ENCODE measurements around the gene PTK6. TPM values are rescaled to one million over a fixed set of nuclear protein-coding genes. Genes with fewer than 3 reads are reported as not detected.

Gene PTK6
- total RNA-seq, 1 donor from 2014 or later = 0.13 TPM

- Mint-ChIP-seq H3K9me3 (ENCODE audit: unreplicated experiment) (no peaks in the 10 kb centered on the region), H3K27me3 (ENCODE audit: unreplicated experiment) (no peaks in the 10 kb centered on the region), H3K4me1 (ENCODE audit: unreplicated experiment) (peaks cover 9% of the 10 kb centered on the region), H3K27ac (ENCODE audit: unreplicated experiment) (peak overlapping the region; percentile 38), H3K4me3 (ENCODE audit: unreplicated experiment) (no peak overlapping the region), H3K36me3 (ENCODE audit: unreplicated experiment) (peaks cover 11% of the 10 kb centered on the region)
- DNase-seq (ENCODE audit: extremely low spot score, unreplicated experiment) = no peak
- TF ChIP-seq, protein P1, sequence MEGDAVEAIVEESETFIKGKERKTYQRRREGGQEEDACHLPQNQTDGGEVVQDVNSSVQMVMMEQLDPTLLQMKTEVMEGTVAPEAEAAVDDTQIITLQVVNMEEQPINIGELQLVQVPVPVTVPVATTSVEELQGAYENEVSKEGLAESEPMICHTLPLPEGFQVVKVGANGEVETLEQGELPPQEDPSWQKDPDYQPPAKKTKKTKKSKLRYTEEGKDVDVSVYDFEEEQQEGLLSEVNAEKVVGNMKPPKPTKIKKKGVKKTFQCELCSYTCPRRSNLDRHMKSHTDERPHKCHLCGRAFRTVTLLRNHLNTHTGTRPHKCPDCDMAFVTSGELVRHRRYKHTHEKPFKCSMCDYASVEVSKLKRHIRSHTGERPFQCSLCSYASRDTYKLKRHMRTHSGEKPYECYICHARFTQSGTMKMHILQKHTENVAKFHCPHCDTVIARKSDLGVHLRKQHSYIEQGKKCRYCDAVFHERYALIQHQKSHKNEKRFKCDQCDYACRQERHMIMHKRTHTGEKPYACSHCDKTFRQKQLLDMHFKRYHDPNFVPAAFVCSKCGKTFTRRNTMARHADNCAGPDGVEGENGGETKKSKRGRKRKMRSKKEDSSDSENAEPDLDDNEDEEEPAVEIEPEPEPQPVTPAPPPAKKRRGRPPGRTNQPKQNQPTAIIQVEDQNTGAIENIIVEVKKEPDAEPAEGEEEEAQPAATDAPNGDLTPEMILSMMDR (IDR thresholded peaks at IDR 0.05) = no peak
Measured at GRCh38 chr20:63525185-63525584, 12.0 kb downstream of the PTK6 start.

GRCh38 chr20:63522981-63523611 is 14.1 kb downstream of the PTK6 start:
- Mint-ChIP-seq H3K4me3 (ENCODE audit: unreplicated experiment) (no peak overlapping the region), H3K36me3 (ENCODE audit: unreplicated experiment) (peaks cover 11% of the 10 kb centered on the region), H3K4me1 (ENCODE audit: unreplicated experiment) (peaks cover 15% of the 10 kb centered on the region), H3K27ac (ENCODE audit: unreplicated experiment) (no peak overlapping the region), H3K9me3 (ENCODE audit: unreplicated experiment) (no peaks in the 10 kb centered on the region), H3K27me3 (ENCODE audit: unreplicated experiment) (no peaks in the 10 kb centered on the region)
- no peak for DNase-seq (ENCODE audit: extremely low spot score, unreplicated experiment)
- TF ChIP-seq, protein P1 (IDR thresholded peaks at IDR 0.05) = no peak

GRCh38 chr20:63522091-63522868 is 14.9 kb downstream of the PTK6 start:
- H3K27ac Mint-ChIP-seq (ENCODE audit: unreplicated experiment) = no peak overlapping the region
- peak overlapping the region; percentile 54 for H3K4me3 Mint-ChIP-seq (ENCODE audit: unreplicated experiment)
- TF ChIP-seq, protein P1 (IDR thresholded peaks at IDR 0.05) = no peak
- no peaks in the 10 kb centered on the region for H3K27me3 Mint-ChIP-seq (ENCODE audit: unreplicated experiment)
- H3K36me3 Mint-ChIP-seq (ENCODE audit: unreplicated experiment) = peaks cover 11% of the 10 kb centered on the region
- no peaks in the 10 kb centered on the region for H3K9me3 Mint-ChIP-seq (ENCODE audit: unreplicated experiment)
- peaks cover 15% of the 10 kb centered on the region for H3K4me1 Mint-ChIP-seq (ENCODE audit: unreplicated experiment)
- DNase-seq (ENCODE audit: extremely low spot score, unreplicated experiment) = no peak

DNA sequence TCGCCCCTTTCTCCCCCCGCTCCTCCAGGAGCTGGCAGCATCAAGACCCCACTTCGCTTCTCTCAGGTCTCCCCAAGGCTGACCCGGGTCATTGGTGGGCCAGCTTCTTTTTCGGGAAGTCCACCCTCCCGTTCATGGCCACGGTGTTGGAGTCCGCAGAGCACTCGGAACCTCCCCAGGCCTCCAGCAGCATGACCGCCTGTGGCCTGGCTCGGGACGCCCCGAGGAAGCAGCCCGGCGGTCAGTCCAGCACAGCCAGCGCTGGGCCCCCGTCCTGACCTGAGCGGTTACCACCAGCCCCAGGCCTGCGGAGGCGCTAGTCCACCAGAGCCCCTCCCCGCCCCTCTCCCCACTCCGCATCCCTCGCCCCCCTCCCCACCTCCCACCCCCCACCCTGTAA is 15.6 kb downstream of the PTK6 start:
- Mint-ChIP-seq H3K27me3 (ENCODE audit: unreplicated experiment) (no peaks in the 10 kb centered on the region), H3K9me3 (ENCODE audit: unreplicated experiment) (no peaks in the 10 kb centered on the region), H3K27ac (ENCODE audit: unreplicated experiment) (peak overlapping the region; percentile 77), H3K4me1 (ENCODE audit: unreplicated experiment) (peaks cover 15% of the 10 kb centered on the region), H3K36me3 (ENCODE audit: unreplicated experiment) (peaks cover 11% of the 10 kb centered on the region), H3K4me3 (ENCODE audit: unreplicated experiment) (peak overlapping the region; percentile 83)
- TF ChIP-seq, protein P1 (IDR thresholded peaks at IDR 0.05) = no peak
- no peak for DNase-seq (ENCODE audit: extremely low spot score, unreplicated experiment)

GRCh38 chr20:63520934-63521601 is 16.1 kb downstream of the PTK6 start:
- no peaks in the 10 kb centered on the region for H3K27me3 Mint-ChIP-seq (ENCODE audit: unreplicated experiment)
- H3K4me3 Mint-ChIP-seq (ENCODE audit: unreplicated experiment) = peak overlapping the region; percentile 83
- H3K4me1 Mint-ChIP-seq (ENCODE audit: unreplicated experiment) = peaks cover 15% of the 10 kb centered on the region
- peaks cover 11% of the 10 kb centered on the region for H3K36me3 Mint-ChIP-seq (ENCODE audit: unreplicated experiment)
- TF ChIP-seq, protein P1 (IDR thresholded peaks at IDR 0.05) = no peak
- no peaks in the 10 kb centered on the region for H3K9me3 Mint-ChIP-seq (ENCODE audit: unreplicated experiment)
- H3K27ac Mint-ChIP-seq (ENCODE audit: unreplicated experiment) = peak overlapping the region; percentile 77
- no peak for DNase-seq (ENCODE audit: extremely low spot score, unreplicated experiment)
